HG02642 (cell line): ENCODE results near the gene ZER1.
"Not testable (repeated sequence)": the region's sequence is repeated elsewhere in the genome, so short reads cannot be mapped to it uniquely, and the experiment has no call there.

Source experiments
- ATAC-seq: cut with Tn5 transposase; IDR thresholded peaks from one replicate; pipeline ENCODE4 v1.9.1; 2021; ENCODE audit warnings: mild to moderate bottlenecking; ENCODE audit not compliant: unreplicated experiment, poor library complexity

ZER1 gene

DNA sequence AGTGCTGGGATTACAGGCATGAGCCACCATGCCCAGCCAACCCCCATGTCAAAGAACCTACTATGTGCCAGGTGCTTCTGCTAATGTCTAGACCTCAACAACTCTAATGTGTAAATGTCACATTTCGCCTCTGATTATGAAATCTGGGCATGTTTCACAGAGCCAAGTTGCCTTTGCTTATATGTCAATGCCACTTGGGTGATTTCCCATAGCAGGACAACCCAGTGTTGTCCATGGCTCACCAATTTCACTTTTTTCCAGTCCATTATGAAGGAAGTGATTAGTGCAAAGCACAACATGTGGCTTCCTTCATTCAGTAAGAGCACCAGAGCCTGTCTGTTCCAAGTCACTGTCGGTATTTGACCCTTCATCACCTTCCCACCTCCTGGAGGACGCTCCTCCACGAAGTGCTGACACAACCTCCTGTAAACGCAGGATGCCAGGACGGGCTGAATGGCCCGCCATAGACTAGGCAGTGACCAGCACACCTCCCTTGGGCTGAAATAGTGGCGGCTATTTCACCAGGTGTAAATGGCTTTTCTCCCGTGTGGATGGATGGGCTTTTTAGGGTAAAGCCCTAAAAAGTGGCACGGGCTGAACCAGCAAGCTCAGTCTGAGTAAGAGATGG lies 70.4 kb downstream of the ZER1 start:
- no peak for ATAC-seq

DNA sequence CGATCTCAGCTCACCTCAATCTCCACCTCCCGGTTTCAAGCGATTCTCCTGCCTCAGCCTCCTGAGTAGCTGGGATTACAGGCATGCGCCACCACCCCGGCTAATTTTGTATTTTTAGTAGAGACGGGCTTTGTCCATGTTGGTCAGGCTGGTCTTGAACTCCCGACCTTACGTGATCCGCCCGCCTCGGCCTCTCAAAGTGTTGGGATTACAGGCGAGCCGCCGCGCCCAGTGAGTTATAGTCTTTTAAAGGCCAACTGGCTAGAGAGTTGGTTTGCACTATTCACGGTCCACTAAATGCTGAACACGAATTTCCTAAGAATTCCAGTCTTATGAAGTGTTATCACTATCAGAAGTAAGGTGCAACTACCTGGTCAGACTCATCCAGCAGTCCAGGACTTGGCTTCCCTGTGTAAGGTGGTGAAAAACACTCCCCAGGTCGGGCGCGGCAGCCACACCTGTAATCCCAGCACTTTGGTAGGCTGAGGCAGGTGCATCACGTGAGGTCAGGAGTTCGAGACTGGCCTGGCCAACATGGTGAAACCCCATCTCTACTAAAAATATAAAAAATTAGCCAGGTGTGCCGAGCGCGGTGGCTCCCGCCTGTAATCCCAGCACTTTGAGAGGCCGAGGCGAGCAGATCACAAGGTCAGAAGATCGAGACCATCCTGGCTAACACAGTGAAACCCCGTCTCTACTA lies 72.5 kb downstream of the ZER1 start:
- ATAC-seq: not testable (repeated sequence)

DNA sequence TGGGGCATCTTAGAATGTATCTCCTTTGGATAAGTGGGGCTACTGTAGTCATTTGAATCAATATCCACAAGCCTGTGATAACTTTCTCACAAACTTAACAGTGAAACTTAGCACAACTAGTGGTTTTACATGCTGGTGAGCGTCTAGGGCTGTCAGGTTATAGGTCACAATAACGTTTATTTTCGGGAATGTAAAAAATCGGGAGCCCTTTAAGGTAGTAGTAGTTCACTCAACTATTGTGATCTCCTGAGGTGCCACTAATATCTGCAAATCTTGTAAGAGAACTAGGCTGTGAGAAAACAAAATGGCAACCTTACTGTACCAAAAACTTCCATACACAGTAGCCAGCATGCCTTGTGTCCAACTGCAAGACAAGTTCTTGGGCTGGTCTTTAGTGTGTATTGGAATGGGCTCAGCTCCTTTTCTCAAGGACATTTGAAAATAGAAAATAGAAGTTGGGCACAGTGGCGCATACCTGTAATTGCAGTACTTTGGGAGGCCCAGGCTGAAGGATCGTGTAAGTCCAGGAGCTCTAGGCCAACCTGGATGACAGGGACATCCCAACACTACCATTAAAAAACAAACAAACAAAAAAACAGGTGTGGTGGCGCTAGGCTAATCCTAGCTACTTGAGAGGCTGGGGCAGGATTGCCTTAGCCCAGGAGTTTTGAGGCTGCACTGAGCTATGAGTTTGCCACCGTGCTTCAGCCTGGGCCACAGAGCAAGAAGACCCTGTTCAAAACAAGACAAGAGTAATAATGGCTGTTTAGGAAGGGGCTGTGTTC lies 74.6 kb downstream of the ZER1 start:
- no peak for ATAC-seq

DNA sequence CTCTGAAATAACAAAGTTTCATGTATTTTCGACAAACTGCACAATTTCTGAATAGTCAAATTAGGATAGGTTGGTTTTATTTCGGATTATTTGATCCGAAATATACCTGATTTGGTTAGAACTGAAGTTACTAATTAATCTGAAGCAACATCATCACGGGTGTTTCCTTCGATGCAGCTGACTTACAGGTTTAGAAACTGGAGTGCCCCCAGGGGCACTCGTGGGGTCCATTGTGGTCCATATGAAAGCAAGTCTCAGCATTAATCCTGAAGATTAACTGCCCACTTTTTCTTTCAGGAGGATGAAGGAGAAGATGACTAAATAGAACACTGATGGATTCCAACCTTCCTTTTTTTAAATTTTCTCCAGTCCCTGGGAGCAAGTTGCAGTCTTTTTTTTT lies 77.4 kb downstream of the ZER1 start:
- no peak for ATAC-seq

DNA sequence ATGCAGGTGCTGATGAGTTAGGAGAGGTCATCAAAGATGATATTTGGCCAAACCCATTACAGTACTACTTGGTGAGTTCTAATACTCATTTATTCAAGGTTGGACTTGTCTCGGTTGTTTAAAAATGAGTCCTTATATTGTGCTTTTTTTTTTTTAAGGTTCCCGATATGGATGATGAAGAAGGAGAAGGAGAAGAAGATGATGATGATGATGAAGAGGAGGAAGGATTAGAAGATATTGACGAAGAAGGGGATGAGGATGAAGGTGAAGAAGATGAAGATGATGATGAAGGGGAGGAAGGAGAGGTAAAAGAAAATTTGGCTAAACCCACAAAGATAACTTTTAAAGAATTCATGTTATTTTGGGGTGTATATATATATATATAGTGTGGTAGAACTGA lies 78.0 kb downstream of the ZER1 start:
- not testable (repeated sequence) for ATAC-seq

DNA sequence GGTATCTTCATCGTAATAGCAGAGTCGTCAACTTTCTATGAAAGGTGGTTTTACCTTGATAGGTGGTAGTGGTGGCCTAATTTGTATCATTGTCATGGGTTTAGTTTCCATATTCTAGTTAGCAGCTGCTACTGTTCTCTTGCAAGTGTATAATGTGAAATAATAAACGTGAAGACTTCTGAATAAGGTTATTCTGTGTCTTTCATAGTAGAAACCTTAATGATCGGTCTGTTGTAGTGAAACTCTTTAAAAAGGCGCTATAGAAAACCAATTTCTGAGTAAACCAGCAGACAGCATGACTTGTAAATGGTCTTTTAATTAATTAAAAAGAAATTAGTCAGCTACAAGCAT lies 81.1 kb downstream of the ZER1 start:
- ATAC-seq: no peak

DNA sequence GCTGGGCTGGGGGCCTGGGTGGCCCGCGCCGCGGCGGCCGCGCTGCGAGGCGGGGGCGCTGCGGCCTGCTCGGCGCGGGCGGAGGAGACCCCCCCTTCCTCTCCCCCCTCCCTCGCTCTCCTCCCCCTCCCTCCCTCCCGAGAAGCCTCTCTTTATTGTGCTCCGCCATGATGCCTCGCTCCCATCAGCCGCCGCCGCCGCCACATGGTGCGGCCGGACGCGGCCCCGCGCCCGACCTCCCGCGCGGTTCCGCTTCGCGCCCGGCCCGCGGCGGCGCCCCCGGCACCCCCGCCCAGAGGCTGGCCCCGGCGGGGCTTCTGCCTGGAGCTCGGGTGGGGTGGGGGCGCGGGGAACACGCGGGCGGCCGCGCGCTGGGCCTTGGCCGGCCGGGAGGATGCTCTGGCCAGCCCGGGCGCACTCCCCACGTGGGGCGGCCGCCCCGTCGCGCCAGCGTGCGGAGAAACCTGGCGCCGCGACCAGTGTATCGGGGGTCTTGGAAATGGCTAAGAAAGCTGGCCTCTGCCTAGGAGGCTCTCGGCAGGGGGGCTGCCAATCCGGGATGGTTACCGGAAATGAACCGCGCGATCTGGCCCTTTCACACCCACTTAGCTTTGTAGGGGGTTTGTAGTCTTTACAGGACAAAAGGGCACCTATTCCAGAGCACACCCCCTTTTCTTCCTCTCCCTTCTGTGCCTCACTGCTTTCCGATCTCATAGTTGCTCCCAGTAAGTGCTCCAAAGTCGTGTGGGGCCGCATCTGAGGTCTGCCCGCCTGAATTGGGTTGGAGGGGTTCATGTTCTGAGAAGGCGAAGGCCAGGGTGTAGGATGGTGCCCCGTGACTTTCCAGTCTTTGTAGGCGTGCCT lies 81.7 kb downstream of the ZER1 start:
- peak; percentile 3 for ATAC-seq

DNA sequence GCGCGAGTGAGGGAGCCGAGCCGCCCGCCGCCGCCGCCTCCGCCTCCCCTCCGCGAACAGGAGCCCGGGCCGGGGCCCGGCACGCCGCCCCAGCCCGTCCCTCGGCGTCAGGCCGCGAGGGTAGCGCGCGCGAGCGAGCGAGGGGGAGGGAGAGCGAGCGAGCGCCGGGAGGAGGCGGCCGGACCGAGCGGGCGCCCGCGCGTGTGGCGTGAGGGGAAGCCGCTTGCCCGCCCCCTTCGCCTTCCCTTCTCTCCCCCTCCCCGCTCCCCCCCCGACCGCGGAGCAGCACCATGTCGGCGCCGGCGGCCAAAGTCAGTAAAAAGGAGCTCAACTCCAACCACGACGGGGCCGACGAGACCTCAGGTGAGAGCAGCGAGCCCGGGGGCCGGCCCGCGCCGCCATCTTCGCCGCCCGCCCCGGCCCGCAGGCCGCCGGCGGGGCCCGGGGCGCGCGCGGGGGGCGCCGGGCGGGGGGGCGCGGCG lies 82.4 kb downstream of the ZER1 start:
- ATAC-seq: peak; percentile 19

DNA sequence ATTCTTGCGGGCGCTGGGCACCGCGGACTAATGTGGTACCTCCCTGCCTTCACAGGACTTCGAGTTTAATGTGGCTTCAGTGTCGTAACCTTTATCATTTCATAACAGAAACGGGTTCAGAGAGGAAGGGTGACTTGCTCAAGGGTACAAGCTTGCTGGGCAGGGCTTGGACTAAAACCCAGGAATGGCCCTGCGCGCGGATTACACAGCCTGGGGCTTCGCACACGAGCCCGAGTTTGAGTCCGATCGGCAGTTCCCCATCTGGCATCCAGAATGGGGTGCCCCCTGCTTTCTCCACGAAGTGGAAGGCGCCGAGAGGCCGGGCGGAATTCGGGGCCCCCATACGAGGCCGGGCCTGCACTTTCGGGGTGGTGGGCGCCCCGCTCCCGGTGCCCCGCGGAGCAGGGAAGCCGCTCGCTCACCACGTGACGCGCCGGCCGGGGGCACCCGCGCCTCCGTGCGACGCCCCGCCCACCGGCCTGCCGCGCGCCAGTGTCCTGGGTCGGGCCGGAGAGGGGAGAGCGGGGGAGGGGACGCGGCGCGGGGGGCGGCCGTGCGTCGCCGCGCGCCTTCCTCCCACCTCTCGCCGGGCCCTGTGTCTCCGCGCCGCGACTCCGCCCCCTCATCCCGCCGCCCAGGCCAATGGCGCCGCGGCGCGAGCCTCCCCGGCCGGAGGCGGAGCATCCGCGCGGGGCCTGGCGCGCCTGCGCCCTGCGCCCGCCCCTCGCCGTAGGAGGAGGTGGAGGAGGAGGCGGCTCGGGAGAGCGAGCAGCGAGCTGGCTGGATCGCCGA lies 83.0 kb downstream of the ZER1 start, which contains the start of gene SET:
SET (plus strand) TSS at position 722 of the 792 bp plus-strand sequence. CDS start 361 bp downstream, outside the sequence.
- ATAC-seq: peak; percentile 76

DNA sequence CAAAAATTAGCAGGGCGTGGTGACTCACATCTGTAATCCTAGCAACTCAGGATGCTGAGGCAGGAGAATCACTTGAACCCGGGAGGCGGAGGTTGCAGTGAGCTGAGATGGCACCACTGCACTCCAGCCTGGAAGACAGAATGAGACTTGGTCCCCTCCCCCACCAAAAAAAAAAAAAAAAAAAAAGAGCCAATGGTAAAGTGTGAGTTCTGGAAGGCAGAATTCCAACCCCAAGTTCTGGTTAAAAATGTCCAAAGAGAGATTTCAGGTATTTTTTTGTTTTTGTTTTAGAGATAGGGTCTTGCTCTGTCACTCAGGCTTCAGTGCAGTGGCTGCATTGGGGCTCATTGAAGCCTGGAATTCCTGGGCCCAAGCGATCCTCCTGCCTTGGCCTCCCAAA lies 84.3 kb downstream of the ZER1 start:
- ATAC-seq: no peak

DNA sequence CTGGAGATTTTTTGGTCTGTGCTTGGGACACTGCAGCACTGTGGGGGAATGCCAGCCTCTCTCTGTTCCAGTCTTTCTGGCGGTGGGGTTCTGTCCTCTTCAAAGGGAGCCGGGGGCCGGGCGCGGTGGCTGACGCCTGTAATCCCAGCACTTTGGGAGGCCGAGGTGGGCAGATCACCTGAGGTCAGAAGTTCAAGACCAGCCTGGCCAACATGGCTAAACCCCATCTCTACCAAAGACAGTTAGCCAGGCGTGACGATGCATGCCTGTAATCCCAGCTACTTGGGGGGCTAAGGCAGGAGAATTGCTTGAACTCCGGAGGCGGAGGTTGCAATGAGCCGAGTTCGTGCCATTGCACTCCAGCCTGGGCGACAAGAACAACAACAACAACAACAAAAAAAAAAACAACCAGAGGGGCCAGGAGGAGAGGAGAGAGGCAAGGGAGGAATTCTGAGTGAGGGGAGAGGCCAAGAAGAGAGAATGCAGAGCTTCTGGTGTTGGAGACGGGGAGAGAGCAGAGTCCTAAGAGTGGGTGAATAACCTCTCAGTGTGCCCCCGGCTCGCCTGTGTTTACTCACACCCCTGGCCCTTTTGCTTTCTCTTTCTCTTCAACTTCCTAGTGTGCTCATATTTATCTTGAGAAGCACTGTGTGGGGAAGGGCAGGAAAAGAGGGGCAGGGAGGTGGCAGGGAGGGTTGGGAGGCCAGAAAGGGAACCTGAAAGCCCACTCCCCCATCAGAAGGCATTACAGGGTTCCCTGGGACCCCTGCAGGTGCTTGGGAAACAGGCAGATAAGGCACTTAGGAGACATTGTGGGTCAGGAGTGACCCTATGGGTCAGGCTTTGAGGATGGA lies 85.9 kb downstream of the ZER1 start:
- no peak for ATAC-seq

DNA sequence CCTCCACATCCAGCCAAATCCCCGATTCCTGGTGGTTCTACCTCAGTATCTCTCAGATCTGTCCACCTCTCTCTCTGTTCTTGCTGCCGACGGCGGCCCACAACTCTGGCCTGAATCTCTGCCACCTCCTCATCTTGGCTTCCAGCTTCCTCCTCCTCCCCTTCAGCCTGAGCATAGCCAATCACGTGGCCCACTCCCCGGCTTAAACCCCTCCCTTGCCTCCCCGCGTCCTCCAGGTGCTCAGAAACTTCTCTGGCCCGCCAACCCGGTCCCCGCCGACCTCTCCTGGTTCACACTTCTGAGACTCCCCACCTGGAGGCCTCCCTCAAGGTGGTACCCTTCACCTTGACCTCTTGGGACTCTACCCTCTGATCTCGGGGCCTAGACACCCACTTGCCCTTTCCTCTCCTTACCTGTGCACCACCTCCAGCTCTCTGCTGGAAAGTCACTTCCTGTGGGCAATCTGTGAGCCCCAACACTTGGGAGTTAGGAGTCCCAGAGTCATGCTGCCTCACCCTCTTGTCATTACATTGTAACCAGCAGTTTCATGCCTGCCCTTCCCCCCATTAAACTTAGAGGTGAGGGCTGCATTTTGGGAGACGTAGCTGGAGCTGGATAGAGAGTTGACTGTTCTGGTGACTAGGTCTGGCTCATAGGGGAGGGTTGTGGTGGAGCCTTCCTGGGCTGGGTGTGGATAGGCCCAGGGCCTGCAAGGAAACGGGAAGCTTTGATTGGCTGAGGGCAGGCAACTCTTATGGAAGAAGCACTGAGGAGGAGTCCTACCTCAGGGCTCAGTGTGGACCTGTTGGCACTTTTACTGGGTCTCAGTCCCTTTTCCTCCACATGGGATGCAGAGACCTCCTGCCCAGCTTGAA lies 87.2 kb downstream of the ZER1 start:
- ATAC-seq: peak; percentile 30

DNA sequence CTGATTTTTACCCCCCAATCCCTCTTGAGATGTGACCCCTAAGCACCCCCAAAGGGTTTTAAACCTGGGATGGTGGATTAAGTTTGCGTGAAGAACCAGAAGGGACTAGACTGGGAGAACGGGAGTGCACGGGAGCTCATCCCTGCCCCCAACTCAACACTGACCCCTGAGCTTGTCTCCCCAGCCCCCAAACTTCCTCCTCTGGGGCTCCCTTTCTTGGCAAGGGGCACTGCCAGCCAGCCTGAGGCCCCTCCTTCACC lies 87.7 kb downstream of the ZER1 start:
- no peak for ATAC-seq

DNA sequence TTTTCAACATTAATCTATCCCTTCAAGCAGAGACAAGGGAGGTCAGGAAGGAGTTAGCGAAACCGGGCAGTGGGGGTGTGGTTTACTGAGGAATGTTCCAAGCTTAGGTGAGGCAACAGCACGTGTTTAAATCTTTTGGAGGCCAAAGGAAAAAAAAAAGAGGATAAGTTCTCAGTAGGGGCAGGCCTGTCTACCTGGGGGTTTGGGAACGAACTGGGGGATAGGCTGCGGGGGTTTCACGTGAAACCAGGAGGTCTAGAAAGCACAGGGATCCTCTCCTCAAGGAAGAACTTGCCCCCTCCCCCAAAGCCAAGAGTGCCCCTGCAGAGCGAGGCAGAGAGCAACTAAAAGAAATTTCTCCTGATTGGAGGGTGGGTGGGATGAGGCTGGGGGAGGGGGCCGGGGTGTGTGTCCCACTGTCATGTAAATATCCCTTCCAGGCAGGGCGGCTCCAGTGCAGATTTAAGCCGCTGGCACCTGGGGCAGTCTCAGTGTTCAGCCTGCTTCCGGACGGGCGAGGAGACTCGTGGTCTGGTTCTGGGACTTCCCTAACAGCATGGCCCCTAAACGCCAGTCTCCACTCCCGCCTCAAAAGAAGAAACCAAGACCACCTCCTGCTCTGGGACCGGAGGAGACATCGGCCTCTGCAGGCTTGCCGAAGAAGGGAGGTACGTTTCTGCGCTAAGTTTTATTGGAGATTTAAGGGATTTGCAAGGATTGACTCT lies 88.2 kb downstream of the ZER1 start:
- ATAC-seq: peak; percentile 34
